ENCODE measurements around the gene FFAR4.

Gene FFAR4

DNA sequence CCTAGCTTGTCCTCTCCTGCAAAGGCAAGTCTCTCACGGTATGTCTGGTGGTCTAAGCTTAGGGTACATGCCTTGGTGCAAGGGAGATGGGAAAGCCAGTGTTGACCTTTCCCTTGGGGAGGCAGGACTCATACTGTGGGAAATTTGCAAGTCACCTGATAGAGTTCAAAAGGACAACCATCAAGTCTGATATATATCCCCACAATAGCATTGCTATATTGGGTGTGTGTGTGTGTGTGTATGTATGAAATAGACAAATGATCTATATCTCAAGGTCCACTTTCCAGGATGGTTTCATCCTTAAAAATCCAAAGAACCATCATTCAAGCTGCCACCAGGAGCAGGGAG lies 12.2 kb upstream of the FFAR4 start:
- no peak for DNase-seq (ENCODE audit: extremely low spot score)
- ChIA-PET CTCF (interaction anchor here (0.6 to 1.3 kb wide), 10 partner anchors 10 to 262 kb away, joined by 3 to 15 read pairs (median 5); no protein-coding TSS in a partner anchor), POLR2A (interaction anchor here (1.1 kb wide), 1 partner anchor 125 kb away, joined by 8 read pairs; no protein-coding TSS in a partner anchor)
- no peak for TF ChIP-seq LEF1 (IDR thresholded peaks at IDR 0.05; ENCODE audit: borderline replicate concordance)
- no peak for TF ChIP-seq CTBP1 (IDR thresholded peaks at IDR 0.05; ENCODE audit: borderline replicate concordance)
- no peak for TF ChIP-seq ZNF384 (IDR thresholded peaks at IDR 0.05)
- no peak for TF ChIP-seq ARNT (IDR thresholded peaks at IDR 0.05)
- no peak for TF ChIP-seq SP1 (IDR thresholded peaks at IDR 0.05)
- no peak for TF ChIP-seq TARDBP (IDR thresholded peaks at IDR 0.05)
- TF ChIP-seq, protein P1, sequence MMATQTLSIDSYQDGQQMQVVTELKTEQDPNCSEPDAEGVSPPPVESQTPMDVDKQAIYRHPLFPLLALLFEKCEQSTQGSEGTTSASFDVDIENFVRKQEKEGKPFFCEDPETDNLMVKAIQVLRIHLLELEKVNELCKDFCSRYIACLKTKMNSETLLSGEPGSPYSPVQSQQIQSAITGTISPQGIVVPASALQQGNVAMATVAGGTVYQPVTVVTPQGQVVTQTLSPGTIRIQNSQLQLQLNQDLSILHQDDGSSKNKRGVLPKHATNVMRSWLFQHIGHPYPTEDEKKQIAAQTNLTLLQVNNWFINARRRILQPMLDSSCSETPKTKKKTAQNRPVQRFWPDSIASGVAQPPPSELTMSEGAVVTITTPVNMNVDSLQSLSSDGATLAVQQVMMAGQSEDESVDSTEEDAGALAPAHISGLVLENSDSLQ (IDR thresholded peaks at IDR 0.05) = no peak
- no peak for TF ChIP-seq SUZ12 (IDR thresholded peaks at IDR 0.05)
- TF ChIP-seq ELF4 (IDR thresholded peaks at IDR 0.05) = no peak
- TF ChIP-seq FOXM1 (IDR thresholded peaks at IDR 0.05; ENCODE audit: borderline replicate concordance) = no peak
- TF ChIP-seq HDGF (IDR thresholded peaks at IDR 0.05; ENCODE audit: borderline replicate concordance) = no peak
- no peak for TF ChIP-seq FOXK2 (IDR thresholded peaks at IDR 0.05)
- no peak for TF ChIP-seq FOXA1 (IDR thresholded peaks at IDR 0.05)
- TF ChIP-seq NFRKB (IDR thresholded peaks at IDR 0.05) = no peak
- TF ChIP-seq BHLHE40 (IDR thresholded peaks at IDR 0.05; ENCODE audit: borderline replicate concordance) = no peak
- TF ChIP-seq L3MBTL2 (conservative IDR thresholded peaks at IDR 0.05) = no peak

DNA sequence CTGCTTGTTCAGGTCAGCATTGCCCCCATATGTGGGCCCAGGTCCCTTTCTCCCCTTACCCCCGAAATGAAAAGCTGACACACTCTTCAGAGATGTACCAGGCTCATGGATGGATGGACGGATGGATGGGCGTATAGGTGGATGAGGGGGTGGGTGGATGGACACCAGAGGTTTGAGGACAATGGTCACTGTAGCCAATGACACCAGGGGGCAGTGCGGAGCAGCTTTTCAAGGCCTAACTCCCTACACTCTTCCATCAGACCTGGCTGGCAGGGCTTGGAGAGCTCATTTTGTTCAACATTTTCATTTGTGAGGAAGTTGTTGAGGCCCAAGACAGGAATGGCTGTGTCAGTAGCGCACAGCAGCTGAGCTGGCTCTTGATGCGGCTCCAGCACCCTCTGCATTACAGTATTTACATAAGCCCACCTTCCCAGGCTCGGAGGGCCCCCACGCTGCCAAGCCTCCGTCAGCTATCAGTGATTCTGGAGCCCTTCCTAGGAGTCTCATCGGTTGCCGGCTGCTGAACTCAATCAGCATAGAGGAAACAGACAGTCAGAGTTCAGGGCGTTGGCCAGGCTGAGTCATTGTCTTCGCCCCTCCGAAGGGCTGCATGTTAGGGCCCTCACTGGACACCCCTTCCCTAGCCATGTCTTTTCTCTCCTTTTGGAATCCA lies 11.6 kb upstream of the FFAR4 start:
- no peak for TF ChIP-seq SP1 (IDR thresholded peaks at IDR 0.05)
- TF ChIP-seq, protein P1 (IDR thresholded peaks at IDR 0.05) = no peak
- no peak for TF ChIP-seq FOXK2 (IDR thresholded peaks at IDR 0.05)
- TF ChIP-seq ELF4 (IDR thresholded peaks at IDR 0.05) = no peak
- no peak for TF ChIP-seq ARNT (IDR thresholded peaks at IDR 0.05)
- TF ChIP-seq FOXA1 (IDR thresholded peaks at IDR 0.05) = no peak
- no peak for TF ChIP-seq CTBP1 (IDR thresholded peaks at IDR 0.05; ENCODE audit: borderline replicate concordance)
- CTCF ChIA-PET = interaction anchor here (0.6 to 1.3 kb wide), 13 partner anchors 9 to 261 kb away, joined by 3 to 15 read pairs (median 5); no protein-coding TSS in a partner anchor
- POLR2A ChIA-PET = interaction anchor here (1.0 to 1.1 kb wide), 2 partner anchors 125 to 148 kb away, joined by 3 to 8 read pairs; no protein-coding TSS in a partner anchor
- peak; percentile 89 for DNase-seq (ENCODE audit: extremely low spot score)

DNA sequence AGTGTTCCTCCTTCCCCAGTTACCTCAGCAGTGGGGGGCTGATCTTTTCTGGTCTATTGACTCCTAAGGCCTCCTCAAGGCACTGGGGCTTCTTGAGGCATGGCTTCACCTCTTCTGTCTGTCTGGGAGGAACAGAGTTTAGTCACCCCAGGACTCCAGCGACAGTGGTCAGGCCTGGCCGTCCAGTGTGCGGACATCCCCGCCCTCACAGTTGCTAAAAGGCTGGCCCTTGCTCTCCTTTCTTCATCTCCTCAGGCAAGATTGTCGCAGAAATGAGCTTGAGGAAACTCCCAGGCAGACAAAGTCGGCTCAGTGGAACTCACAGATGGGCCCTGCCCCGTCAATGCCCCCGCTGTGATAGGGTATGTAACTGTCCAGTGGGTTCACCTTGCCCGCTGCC lies 7.0 kb upstream of the FFAR4 start:
- no peak for TF ChIP-seq SUZ12 (IDR thresholded peaks at IDR 0.05)
- TF ChIP-seq, protein P1 (IDR thresholded peaks at IDR 0.05) = no peak
- TF ChIP-seq ARNT (IDR thresholded peaks at IDR 0.05) = no peak
- POLR2A ChIA-PET = no interaction called here
- DNase-seq (ENCODE audit: extremely low spot score) = no peak
- CTCF ChIA-PET = interaction anchor here (2.0 kb wide), 1 partner anchor 17 kb away, joined by 7 read pairs; no protein-coding TSS in a partner anchor

DNA sequence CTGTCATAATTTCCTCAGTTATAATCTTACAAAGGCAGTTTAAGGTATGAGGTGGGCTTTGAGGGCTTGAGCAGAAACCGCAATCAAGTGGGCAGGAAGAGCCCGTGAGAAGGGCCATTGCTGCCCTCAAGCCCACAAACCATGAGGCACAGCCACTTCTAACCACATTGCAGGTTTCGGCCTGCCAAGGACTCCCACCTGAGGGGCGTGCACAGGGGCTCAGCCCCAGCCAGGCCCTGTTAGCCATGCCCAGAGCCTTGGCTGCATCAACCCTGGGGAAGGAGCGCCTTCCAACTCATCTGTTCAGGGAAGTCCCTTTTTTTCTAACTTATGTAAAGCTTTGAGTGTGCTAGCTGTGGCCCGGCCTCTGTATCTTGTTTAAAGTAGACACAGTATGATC lies 5.9 kb upstream of the FFAR4 start:
- DNase-seq (ENCODE audit: extremely low spot score) = no peak
- ChIA-PET POLR2A (no interaction called here), CTCF (interaction anchor here (1.0 to 2.0 kb wide), 2 partner anchors 18 to 120 kb away, joined by 3 to 7 read pairs; no protein-coding TSS in a partner anchor)
- TF ChIP-seq HDGF (IDR thresholded peaks at IDR 0.05; ENCODE audit: borderline replicate concordance) = no peak
- no peak for TF ChIP-seq FOXA1 (IDR thresholded peaks at IDR 0.05)
- TF ChIP-seq ARNT (IDR thresholded peaks at IDR 0.05) = no peak
- no peak for TF ChIP-seq FOXM1 (IDR thresholded peaks at IDR 0.05; ENCODE audit: borderline replicate concordance)
- no peak for TF ChIP-seq SP1 (IDR thresholded peaks at IDR 0.05)
- TF ChIP-seq, protein P1 (IDR thresholded peaks at IDR 0.05) = no peak
- no peak for TF ChIP-seq ELF4 (IDR thresholded peaks at IDR 0.05)
- no peak for TF ChIP-seq ZNF384 (IDR thresholded peaks at IDR 0.05)
- no peak for TF ChIP-seq BHLHE40 (IDR thresholded peaks at IDR 0.05; ENCODE audit: borderline replicate concordance)
- no peak for TF ChIP-seq SUZ12 (IDR thresholded peaks at IDR 0.05)
- TF ChIP-seq LEF1 (IDR thresholded peaks at IDR 0.05; ENCODE audit: borderline replicate concordance) = no peak
- no peak for TF ChIP-seq NFRKB (IDR thresholded peaks at IDR 0.05)
- no peak for TF ChIP-seq TARDBP (IDR thresholded peaks at IDR 0.05)
- no peak for TF ChIP-seq FOXK2 (IDR thresholded peaks at IDR 0.05)
- TF ChIP-seq L3MBTL2 (conservative IDR thresholded peaks at IDR 0.05) = no peak
- TF ChIP-seq CTBP1 (IDR thresholded peaks at IDR 0.05; ENCODE audit: borderline replicate concordance) = no peak

DNA sequence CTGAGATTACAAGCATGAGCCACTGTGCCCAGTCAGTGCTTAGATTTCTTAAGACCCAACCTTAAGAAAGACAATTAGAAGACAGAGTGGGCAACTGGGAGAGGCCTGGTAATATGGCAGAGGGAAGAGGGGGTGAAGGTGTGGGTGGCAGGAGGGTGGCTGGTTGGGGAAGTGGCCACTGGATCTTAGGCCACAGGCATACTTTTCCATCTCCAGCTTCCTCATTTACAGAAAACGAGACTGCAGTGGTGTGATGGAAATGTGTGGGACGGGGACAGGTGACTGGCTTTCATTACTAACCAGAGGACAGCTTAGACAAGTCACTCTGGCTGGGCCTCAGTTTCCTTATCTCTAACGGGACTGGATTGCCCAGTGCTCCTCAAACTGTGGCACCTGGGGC lies 1.0 kb upstream of the FFAR4 start:
- CTCF ChIA-PET = no interaction called here
- POLR2A ChIA-PET = no interaction called here
- DNase-seq (ENCODE audit: extremely low spot score) = no peak
- TF ChIP-seq, protein P1 (IDR thresholded peaks at IDR 0.05) = no peak
- no peak for TF ChIP-seq SUZ12 (IDR thresholded peaks at IDR 0.05)
- no peak for TF ChIP-seq L3MBTL2 (conservative IDR thresholded peaks at IDR 0.05)
- TF ChIP-seq CTBP1 (IDR thresholded peaks at IDR 0.05; ENCODE audit: borderline replicate concordance) = no peak
- TF ChIP-seq HDGF (IDR thresholded peaks at IDR 0.05; ENCODE audit: borderline replicate concordance) = no peak
- TF ChIP-seq BHLHE40 (IDR thresholded peaks at IDR 0.05; ENCODE audit: borderline replicate concordance) = no peak
- no peak for TF ChIP-seq TARDBP (IDR thresholded peaks at IDR 0.05)
- TF ChIP-seq FOXM1 (IDR thresholded peaks at IDR 0.05; ENCODE audit: borderline replicate concordance) = no peak
- no peak for TF ChIP-seq NFRKB (IDR thresholded peaks at IDR 0.05)
- no peak for TF ChIP-seq ZNF384 (IDR thresholded peaks at IDR 0.05)
- no peak for TF ChIP-seq FOXA1 (IDR thresholded peaks at IDR 0.05)
- TF ChIP-seq ELF4 (IDR thresholded peaks at IDR 0.05) = no peak
- TF ChIP-seq LEF1 (IDR thresholded peaks at IDR 0.05; ENCODE audit: borderline replicate concordance) = no peak
- TF ChIP-seq FOXK2 (IDR thresholded peaks at IDR 0.05) = no peak
- TF ChIP-seq ARNT (IDR thresholded peaks at IDR 0.05) = no peak
- no peak for TF ChIP-seq SP1 (IDR thresholded peaks at IDR 0.05)
